Measurements from ENCODE around the gene TUBB. TPM values are rescaled to one million over a fixed set of nuclear protein-coding genes. Genes with fewer than 3 reads are reported as not detected.

TUBB gene
- total RNA-seq, 2 experiments from 2014 or later = 1,162 to 1,172 TPM

GRCh38 chr6:30683183-30683979 is 36.8 kb upstream of the TUBB start:
- Mint-ChIP-seq H3K9me3 (no peaks in the 10 kb centered on the region), H3K27ac (peak overlapping the region; percentile 95), H3K4me3 (peak overlapping the region; percentile 93), H3K36me3 (ENCODE audit: low read depth) (peaks cover 86% of the 10 kb centered on the region), H3K27me3 (no peaks in the 10 kb centered on the region), H3K4me1 (peaks cover 31% of the 10 kb centered on the region)
- peak; percentile 26 for DNase-seq
- POLR2A ChIA-PET = interaction anchor here (1.0 to 8.5 kb wide), 11 partner anchors 8 to 126 kb away, joined by 3 to 561 read pairs (median 17); partner anchors contain the start of genes DHX16, MDC1, MRPS18B and NRM
- CTCF ChIA-PET = interaction anchor here (0.5 to 15.7 kb wide), 3 partner anchors 11 to 1107 kb away, joined by 4 to 626 read pairs (median 15); partner anchors contain the start of genes DHX16, MDC1 and TUBB

- H3K4me3 Mint-ChIP-seq = peak overlapping the region; percentile 93
- no peaks in the 10 kb centered on the region for H3K27me3 Mint-ChIP-seq
- POLR2A ChIA-PET = interaction anchor here (1.1 to 8.5 kb wide), 8 partner anchors 12 to 70 kb away, joined by 4 to 561 read pairs (median 17); partner anchors contain the start of genes DHX16, MDC1, MRPS18B and TUBB
- no peaks in the 10 kb centered on the region for H3K9me3 Mint-ChIP-seq
- H3K36me3 Mint-ChIP-seq (ENCODE audit: low read depth) = peaks cover 85% of the 10 kb centered on the region
- DNase-seq = no peak
- CTCF ChIA-PET = interaction anchor here (0.5 to 15.7 kb wide), 3 partner anchors 15 to 1107 kb away, joined by 4 to 626 read pairs (median 6); partner anchors contain the start of genes MDC1 and TUBB
- peak overlapping the region; percentile 95 for H3K27ac Mint-ChIP-seq
- peaks cover 31% of the 10 kb centered on the region for H3K4me1 Mint-ChIP-seq
These were observed 36.2 kb upstream of the TUBB start for GRCh38 chr6:30683980-30684338.

- Mint-ChIP-seq H3K27ac (peak overlapping the region; percentile 95), H3K27me3 (no peaks in the 10 kb centered on the region), H3K9me3 (no peaks in the 10 kb centered on the region), H3K4me1 (peaks cover 32% of the 10 kb centered on the region), H3K4me3 (peak overlapping the region; percentile 93), H3K36me3 (ENCODE audit: low read depth) (peaks cover 81% of the 10 kb centered on the region)
- ChIA-PET CTCF (interaction anchor here (0.6 to 15.7 kb wide), 3 partner anchors 15 to 44 kb away, joined by 3 to 626 read pairs (median 6); partner anchors contain the start of genes MDC1 and TUBB), POLR2A (interaction anchor here (1.1 to 8.5 kb wide), 10 partner anchors 12 to 175 kb away, joined by 3 to 561 read pairs (median 7); partner anchors contain the start of genes DHX16, MDC1, MRPS18B and TUBB)
- peak; percentile 76 for DNase-seq
These were observed 35.6 kb upstream of the TUBB start for GRCh38 chr6:30684386-30685156.

GRCh38 chr6:30685157-30686008 is 34.8 kb upstream of the TUBB start:
- Mint-ChIP-seq H3K4me3 (peak overlapping the region; percentile 93), H3K9me3 (no peaks in the 10 kb centered on the region), H3K4me1 (peaks cover 33% of the 10 kb centered on the region), H3K27me3 (no peaks in the 10 kb centered on the region), H3K36me3 (ENCODE audit: low read depth) (peaks cover 75% of the 10 kb centered on the region), H3K27ac (peak overlapping the region; percentile 94)
- ChIA-PET CTCF (interaction anchor here (0.9 to 15.7 kb wide), 2 partner anchors 26 to 43 kb away, joined by 3 to 626 read pairs; partner anchors contain the start of genes MDC1 and TUBB), POLR2A (interaction anchor here (0.9 to 8.5 kb wide), 9 partner anchors 12 to 176 kb away, joined by 3 to 561 read pairs (median 3); partner anchors contain the start of genes DHX16, MDC1, MRPS18B and TUBB)
- peak; percentile 50 for DNase-seq

GRCh38 chr6:30686009-30686907 is 33.9 kb upstream of the TUBB start, which contains the start of gene PPP1R18:
Gene PPP1R18 (minus strand): TSS chr6:30686645. CDS start chr6:30686018, 627 bp downstream.
- Mint-ChIP-seq H3K36me3 (ENCODE audit: low read depth) (peaks cover 70% of the 10 kb centered on the region), H3K9me3 (no peaks in the 10 kb centered on the region), H3K27me3 (no peaks in the 10 kb centered on the region), H3K4me3 (peak within 1 kb of the TSS; percentile 93), H3K4me1 (peaks cover 37% of the 10 kb centered on the region), H3K27ac (peak within 1 kb of the TSS; percentile 94)
- POLR2A ChIA-PET = interaction anchor here (0.9 to 8.5 kb wide), 8 partner anchors 14 to 129 kb away, joined by 3 to 561 read pairs (median 6); partner anchors contain the start of genes DHX16, MDC1, MRPS18B and TUBB
- peak; percentile 87 for DNase-seq
- CTCF ChIA-PET = interaction anchor here (15.7 kb wide), 1 partner anchor 42 kb away, joined by 626 read pairs; the partner anchor contains the start of genes MDC1 and TUBB

- ChIA-PET POLR2A (interaction anchor here (1.1 to 6.6 kb wide), 10 partner anchors 8 to 360 kb away, joined by 3 to 88 read pairs (median 10); partner anchors contain the start of genes MDC1, MRPS18B, PPP1R10 and TRIM39), CTCF (interaction anchor here (1.1 to 4.8 kb wide), 5 partner anchors 8 to 44 kb away, joined by 3 to 31 read pairs (median 10); partner anchors contain the start of genes DHX16, MDC1 and TUBB)
- Mint-ChIP-seq H3K9me3 (no peaks in the 10 kb centered on the region), H3K27ac (peak overlapping the region; percentile 94), H3K4me3 (peak overlapping the region; percentile 93), H3K36me3 (ENCODE audit: low read depth) (peaks cover 61% of the 10 kb centered on the region), H3K4me1 (peaks cover 42% of the 10 kb centered on the region), H3K27me3 (no peaks in the 10 kb centered on the region)
- DNase-seq = peak; percentile 85
These were observed 33.1 kb upstream of the TUBB start for GRCh38 chr6:30686908-30687658.

GRCh38 chr6:30687659-30688431 is 32.3 kb upstream of the TUBB start:
- peak overlapping the region; percentile 94 for H3K27ac Mint-ChIP-seq
- ChIA-PET CTCF (interaction anchor here (0.7 to 4.8 kb wide), 6 partner anchors 9 to 43 kb away, joined by 3 to 31 read pairs (median 10); partner anchors contain the start of genes DHX16, MDC1 and TUBB), POLR2A (interaction anchor here (1.1 to 6.6 kb wide), 13 partner anchors 8 to 361 kb away, joined by 3 to 88 read pairs (median 6); partner anchors contain the start of genes MDC1, MRPS18B, PPP1R10 and TRIM39)
- H3K36me3 Mint-ChIP-seq (ENCODE audit: low read depth) = peaks cover 54% of the 10 kb centered on the region
- H3K4me1 Mint-ChIP-seq = peaks cover 43% of the 10 kb centered on the region
- no peaks in the 10 kb centered on the region for H3K9me3 Mint-ChIP-seq
- H3K4me3 Mint-ChIP-seq = peak overlapping the region; percentile 93
- no peaks in the 10 kb centered on the region for H3K27me3 Mint-ChIP-seq
- DNase-seq = no peak

GRCh38 chr6:30688569-30688968 is 31.6 kb upstream of the TUBB start:
- Mint-ChIP-seq H3K27ac (peak overlapping the region; percentile 94), H3K9me3 (no peaks in the 10 kb centered on the region), H3K4me3 (peak overlapping the region; percentile 93), H3K36me3 (ENCODE audit: low read depth) (peaks cover 46% of the 10 kb centered on the region), H3K4me1 (peaks cover 43% of the 10 kb centered on the region), H3K27me3 (no peaks in the 10 kb centered on the region)
- ChIA-PET CTCF (interaction anchor here (1.2 to 4.8 kb wide), 4 partner anchors 10 to 42 kb away, joined by 4 to 31 read pairs (median 16); partner anchors contain the start of genes MDC1 and TUBB), POLR2A (interaction anchor here (1.1 to 6.6 kb wide), 9 partner anchors 8 to 73 kb away, joined by 3 to 88 read pairs (median 6); partner anchors contain the start of genes MDC1 and TUBB)
- DNase-seq = no peak

- H3K4me3 Mint-ChIP-seq = peak overlapping the region; percentile 93
- POLR2A ChIA-PET = interaction anchor here (1.1 to 6.6 kb wide), 8 partner anchors 9 to 74 kb away, joined by 3 to 88 read pairs (median 8); partner anchors contain the start of genes MDC1 and TUBB
- H3K36me3 Mint-ChIP-seq (ENCODE audit: low read depth) = peaks cover 40% of the 10 kb centered on the region
- H3K4me1 Mint-ChIP-seq = peaks cover 43% of the 10 kb centered on the region
- no peaks in the 10 kb centered on the region for H3K9me3 Mint-ChIP-seq
- H3K27me3 Mint-ChIP-seq = no peaks in the 10 kb centered on the region
- DNase-seq = no peak
- CTCF ChIA-PET = interaction anchor here (1.2 to 4.8 kb wide), 4 partner anchors 10 to 42 kb away, joined by 4 to 31 read pairs (median 16); partner anchors contain the start of genes MDC1 and TUBB
- peak overlapping the region; percentile 94 for H3K27ac Mint-ChIP-seq
These were observed 30.9 kb upstream of the TUBB start for GRCh38 chr6:30689022-30689865.
